ENCODE measurements around the gene KCNJ18.
"Not testable (repeated sequence)": the region's sequence is repeated elsewhere in the genome, so short reads cannot be mapped to it uniquely, and the experiment has no call there.

DNA sequence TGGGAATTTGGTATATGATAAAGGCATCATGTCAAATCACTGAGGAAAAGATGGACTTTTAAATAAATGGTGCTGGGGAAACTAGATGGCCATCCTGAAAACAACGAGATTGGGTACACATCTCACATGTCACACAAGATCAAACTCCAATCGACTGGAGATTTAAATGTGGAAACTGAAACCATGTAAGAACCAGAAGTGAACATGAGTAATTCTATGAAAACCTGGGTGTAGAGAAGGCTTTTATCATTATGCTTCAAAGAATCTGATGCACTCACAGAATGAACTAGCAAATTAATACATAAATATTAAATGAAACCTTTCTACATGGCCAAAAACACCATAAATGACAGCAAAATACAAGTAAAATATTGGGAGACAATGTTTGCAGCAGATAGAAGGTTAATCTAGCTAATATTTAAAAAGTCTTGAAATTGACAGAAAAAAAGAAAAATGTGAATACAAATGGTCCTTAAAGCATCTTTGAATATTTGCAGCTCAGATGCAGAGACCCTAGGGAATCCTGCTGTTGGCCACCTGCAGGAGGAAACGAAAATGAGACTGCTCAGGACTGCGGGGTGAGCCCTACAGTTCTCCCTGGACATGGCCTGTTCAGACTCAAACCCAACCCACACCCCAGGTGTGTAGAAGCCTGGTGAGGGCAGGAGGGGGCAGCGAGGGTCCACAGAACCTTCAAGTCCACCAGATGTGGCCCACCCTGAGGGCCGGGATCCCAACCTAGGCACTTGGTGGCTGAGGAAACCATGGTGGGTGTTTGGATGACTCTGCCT lies 32.1 kb downstream of the KCNJ18 start:
- TF ChIP-seq, protein P1, sequence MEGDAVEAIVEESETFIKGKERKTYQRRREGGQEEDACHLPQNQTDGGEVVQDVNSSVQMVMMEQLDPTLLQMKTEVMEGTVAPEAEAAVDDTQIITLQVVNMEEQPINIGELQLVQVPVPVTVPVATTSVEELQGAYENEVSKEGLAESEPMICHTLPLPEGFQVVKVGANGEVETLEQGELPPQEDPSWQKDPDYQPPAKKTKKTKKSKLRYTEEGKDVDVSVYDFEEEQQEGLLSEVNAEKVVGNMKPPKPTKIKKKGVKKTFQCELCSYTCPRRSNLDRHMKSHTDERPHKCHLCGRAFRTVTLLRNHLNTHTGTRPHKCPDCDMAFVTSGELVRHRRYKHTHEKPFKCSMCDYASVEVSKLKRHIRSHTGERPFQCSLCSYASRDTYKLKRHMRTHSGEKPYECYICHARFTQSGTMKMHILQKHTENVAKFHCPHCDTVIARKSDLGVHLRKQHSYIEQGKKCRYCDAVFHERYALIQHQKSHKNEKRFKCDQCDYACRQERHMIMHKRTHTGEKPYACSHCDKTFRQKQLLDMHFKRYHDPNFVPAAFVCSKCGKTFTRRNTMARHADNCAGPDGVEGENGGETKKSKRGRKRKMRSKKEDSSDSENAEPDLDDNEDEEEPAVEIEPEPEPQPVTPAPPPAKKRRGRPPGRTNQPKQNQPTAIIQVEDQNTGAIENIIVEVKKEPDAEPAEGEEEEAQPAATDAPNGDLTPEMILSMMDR (conservative IDR thresholded peaks at IDR 0.05; ENCODE audit: low read length): not testable (repeated sequence)
- TF ChIP-seq EZH2phosphoT487 (IDR thresholded peaks at IDR 0.05; ENCODE audit: borderline replicate concordance, low read depth, low read length): not testable (repeated sequence)

All from OCI-LY7 (cell line).